ENCODE measurements around the gene TBC1D21.
A peak's percentile ranks its signal among the peaks of the same experiment; 100 is the strongest.

The TBC1D21 gene

GRCh38 chr15:73862276-73862675 lies 11.1 kb upstream of the TBC1D21 start:
- DNase-seq = no peak

DNA sequence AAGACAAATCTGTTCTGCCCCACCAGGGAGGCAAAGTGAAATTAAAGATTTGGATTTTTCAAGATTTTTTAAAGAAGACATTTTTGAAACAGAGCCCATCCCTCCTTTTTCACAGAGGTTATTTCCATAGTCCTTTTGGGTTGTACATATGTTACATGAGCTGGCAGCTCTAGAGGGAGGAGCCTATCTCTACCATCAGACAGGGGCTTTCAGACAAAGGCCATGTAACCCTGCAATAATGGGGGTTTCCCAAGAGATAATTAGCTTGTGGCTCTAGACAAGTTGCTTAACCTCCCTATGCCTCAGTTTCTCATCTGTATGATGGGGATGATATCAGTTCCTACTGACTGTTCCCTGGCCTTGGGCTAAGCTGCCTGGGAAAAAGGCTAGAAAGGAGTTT lies 8.0 kb upstream of the TBC1D21 start:
- no peak for DNase-seq

DNA sequence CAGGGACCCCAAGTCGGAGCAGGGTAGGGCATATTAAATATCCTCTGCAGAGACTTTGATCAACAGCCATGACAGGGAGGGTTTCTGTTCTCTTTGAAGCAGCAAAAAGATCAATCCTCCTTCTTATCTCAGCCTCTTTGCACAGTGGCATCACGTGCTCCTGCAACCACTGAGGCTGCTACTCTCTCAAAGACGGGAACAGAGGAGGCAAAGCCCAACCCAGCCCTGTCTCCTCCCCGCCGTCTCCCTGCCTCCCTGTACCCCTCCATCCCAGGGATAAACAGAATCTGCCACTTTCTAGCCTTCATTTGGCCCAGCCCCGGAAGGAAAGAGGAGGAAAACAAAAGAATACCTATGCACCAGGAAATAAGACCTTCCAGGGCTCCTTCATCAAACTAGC lies 7.5 kb upstream of the TBC1D21 start:
- no peak for DNase-seq

- no peak for DNase-seq
Observed at GRCh38 chr15:73866481-73866880, 6.9 kb upstream of the TBC1D21 start.

DNA sequence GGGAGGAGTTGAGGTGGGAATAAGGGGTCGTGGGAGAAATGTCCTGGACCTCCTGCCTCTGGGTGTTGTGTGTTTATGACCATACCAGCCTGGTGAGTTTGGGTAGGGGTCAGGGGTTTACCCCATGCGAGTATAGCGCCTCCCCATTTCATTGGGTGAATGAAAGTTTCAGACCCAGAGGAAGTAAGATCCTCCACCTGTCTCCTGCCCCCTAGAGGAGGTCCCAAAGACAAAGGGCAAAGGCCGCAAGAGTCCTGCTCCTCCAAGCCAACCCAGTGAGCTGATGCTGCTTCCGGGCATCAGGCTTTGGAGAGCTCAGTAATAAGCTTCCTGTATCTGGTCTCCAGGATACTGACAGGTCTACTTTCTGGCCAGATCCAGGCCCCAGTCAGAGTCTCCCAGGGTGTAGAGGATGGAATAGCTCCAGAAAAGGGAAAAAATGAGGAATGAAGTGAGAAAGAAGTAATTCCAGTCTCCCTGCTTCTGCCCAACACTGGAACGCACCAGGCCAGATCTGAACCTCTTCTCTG lies 6.4 kb upstream of the TBC1D21 start:
- no peak for DNase-seq

GRCh38 chr15:73867426-73867825 lies 5.9 kb upstream of the TBC1D21 start:
- DNase-seq = no peak

DNA sequence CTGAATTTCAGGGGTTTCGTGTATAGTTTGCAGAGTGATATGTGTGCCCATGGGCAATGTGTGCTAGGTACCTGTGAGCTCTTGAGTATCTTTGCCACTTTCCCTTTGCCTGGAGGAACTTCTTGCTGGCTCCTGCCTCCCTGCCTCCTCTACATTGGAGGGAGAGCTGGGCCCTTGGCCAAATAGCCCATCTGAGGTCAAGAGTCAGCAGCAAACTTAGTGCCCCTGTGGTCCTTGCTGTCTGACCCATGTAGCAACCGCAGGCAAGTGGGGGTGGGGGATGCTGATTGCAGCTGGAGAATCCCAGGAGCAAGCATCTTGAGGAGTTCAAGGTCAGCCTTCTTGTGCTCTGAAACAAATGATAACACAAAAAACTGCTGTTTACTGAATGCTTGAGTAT lies 5.4 kb upstream of the TBC1D21 start:
- DNase-seq = no peak

DNA sequence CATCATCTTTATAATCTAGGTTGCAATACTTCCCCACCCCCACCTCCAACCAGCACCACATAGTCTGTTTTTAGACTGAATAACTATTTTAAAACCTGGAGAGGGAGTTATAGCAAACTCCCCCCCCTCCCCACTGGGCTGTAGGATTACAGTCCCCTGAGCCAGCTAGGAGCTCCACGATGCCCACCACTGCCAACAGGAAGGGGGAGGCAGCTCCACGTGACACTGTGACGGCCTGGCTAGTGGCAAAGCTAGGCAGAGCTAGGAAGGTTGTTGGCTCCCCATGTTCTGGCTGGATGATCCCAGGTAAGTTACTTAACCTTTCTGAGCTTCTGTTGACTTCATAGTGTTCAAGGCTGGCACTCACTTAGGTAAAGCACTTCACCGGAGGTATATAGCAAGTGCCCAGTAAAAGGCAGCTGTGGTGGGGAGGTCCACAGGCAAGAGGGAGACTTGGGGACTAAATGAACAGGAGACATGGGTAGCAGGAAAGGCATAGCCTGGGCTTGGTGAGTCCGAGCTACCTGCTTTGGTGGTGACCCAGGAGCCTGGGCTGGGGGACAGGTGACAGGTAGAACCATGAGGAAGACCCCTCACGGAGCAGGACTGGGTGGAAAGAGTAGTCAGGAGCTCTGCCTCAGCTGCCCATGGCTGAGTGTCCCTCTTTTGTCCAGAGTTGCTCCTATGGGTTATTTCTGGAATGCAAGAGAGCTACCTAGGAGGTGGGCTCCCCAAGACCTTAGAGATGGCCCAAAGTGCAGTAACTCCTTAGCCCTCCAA lies 4.0 kb upstream of the TBC1D21 start:
- no peak for DNase-seq

DNA sequence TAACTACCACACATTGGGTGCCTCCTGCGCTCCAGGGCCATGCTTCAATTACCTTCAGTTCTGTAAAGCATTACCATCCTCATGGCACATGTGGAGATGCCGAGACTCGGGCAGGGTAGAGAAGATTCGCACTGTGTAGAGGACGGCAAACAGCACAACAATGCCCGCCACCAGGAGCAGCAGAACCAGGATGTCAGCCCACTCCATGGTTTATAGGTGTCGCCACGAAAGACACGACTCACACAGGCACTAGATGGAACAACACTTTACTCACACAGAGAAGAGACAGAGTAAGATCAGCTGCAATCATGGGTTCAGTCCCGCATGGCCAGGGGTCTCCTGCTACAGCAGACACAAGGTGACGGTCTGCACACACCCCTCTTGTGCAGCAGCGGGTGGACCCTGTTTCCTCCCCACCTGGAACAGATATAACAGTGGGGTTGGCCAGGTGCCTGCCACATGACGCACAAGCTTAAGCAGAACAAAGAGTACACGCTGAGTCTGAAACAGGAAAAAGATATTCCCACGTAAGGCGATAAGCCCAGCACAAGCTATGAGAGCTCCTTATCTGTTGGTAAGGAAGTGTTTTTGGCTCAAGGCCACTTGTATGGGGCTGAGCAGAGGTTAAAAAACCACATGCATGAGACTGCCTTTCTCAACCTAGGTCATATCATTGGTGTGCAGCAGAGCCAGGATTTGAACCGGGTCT lies 2.5 kb upstream of the TBC1D21 start:
- DNase-seq = peak; percentile 17

DNA sequence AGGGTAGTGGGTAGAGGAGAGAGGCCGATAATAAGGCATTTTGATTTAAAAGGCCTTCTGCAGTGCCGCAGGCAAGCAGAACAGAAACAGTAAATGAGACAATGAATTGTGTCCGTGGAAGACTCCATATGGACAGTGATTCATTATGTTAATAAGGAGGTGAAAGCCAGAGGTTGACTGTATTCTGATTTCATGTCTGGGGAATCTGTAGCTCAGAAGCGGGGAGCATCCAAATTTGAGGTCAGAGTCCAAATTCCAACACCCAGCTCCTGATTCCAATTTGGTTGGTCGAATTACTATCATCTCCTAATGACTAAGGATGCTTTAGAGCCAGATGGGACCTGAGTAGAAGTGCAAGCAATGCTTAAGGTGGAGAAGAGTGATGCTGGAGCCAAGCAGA lies 1.0 kb upstream of the TBC1D21 start:
- DNase-seq = no peak

- DNase-seq = no peak
Observed at GRCh38 chr15:73873889-73874511, 636 bp downstream of the TBC1D21 start.

DNA sequence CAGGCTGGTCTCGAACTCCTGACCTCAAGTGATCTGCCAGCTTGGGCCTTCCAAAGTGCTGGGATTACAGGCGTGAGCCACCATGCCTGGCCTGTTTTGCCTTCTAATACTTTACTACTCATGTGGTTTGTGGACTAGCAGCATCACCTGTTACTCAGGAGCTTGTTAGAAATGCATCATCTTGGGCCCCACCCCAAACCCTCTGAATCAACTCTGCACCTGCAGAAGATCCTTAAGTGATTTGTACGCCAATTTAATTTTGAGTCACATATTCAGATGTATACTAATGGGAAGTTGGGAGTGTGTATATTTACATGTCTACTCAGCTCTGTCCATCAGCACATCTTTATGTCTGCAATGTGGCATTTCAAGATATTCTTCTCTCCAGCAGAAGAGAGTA lies 6.1 kb downstream of the TBC1D21 start:
- DNase-seq = no peak

DNA sequence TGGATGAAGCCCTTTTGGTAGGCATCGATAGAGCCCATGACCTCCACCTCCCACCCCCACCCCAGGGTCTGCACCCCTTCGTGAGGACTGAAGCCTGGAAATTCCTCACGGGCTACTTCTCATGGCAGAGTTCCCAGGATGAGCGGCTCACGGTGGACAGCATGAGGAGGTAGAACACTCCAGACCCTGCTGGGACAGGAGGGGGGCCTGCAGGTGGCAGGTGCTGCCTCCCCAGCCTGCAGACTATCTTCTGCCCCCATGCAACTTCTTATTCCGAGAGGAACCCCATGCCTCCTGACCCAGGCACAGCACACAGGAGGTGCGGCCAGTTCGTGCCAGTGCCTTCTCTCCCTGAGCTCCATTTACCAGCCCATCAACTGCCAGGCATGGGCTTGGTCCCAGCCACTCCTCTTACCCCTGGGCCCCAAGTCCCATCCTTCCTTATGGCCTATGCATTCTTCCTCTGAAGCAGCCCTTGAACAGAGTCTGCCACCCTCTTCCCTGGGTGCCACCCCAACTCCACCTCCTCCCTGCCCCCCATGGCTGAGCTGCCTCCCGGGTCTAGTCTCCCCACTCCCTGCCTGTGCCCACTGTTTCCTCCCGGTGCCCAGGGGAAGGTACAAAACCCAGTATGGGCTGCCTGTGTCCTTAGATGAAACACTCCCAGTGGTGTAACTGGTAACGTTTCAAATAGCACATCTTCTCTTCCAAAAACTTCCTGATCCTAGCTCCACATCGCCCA lies 8.4 kb downstream of the TBC1D21 start:
- DNase-seq = no peak

GRCh38 chr15:73882761-73883419 lies 9.5 kb downstream of the TBC1D21 start:
- no peak for DNase-seq

GRCh38 chr15:73884159-73884558 lies 10.8 kb downstream of the TBC1D21 start:
- DNase-seq = no peak

DNA sequence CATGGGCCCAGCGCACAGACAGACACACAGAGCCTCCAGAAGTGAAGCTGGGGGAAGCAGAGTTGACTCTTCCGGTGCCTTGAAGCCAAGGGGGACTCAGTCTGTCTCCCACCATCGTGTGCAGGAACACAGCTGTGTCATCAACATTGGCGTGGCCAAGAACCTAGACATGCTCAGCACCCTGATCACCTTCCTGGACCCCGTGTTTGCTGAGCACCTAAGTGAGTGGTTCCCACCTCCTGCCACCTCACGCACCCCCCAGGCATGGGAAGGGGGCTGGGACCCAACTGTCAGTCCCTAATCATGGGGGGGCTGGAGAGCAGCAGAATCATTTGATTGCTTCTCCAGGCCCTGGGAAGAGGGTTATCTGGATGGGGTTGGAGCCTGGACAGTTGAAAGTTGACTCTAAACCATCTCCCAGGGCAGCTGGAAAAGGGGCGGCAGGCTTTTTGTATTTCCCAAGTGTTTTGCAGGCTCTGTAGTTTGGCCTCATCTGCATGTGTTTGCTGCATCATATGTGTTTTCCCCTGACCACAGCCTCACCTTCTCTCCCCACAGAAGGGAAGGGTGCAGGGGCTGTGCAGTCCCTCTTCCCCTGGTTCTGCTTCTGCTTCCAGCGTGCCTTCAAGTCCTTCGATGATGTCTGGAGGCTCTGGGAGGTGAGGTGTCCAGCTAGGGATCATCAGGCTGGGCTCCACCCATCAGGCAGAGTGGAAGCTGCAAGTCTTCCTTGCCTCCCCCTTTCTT lies 12.8 kb downstream of the TBC1D21 start:
- DNase-seq = no peak

- no peak for DNase-seq
Observed at GRCh38 chr15:73886717-73887345, 13.5 kb downstream of the TBC1D21 start.

GRCh38 chr15:73887481-73887880 lies 14.1 kb downstream of the TBC1D21 start:
- DNase-seq = no peak

DNA sequence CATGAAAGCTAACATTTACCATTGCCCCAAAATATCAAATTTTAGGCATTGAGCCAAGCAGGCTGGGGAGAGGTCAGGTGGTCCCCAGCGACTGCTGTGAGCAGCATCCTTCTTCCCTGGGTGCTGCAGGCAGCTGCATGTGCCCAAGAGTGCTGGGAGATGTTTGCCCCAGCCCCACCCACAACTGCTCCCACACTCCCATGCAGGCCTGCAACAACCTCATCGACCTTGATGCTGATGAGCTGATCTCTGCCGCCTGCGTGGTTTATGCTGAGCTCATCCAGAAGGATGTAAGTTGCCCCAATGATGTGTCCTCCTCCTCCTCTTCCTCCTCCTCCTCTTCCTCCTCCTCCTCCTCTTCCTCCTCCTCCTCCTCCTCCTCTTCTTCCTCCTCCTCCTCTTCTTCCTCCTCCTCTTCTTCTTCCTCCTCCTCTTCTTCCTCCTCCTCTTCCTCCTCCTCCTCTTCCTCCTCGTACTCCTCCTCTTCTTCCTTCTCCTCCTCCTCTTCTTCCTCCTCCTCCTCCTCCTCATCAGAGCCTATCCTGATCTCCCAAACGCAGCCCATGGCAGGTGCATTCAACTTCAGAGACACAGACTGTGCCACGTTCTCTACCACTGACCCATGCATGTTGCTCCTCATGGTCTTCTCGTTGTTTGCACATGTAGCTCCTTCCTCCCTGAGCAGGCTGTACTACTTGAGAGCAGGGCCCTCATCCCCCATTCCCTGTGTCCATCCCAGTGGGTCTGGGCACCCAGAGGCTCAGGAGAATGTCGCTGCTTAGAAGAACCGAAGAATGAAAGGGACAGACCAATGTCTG lies 15.1 kb downstream of the TBC1D21 start:
- no peak for DNase-seq

GRCh38 chr15:73889053-73889761 lies 15.8 kb downstream of the TBC1D21 start:
- no peak for DNase-seq
